C1 segment of cervical spinal cord (tissue), 14 donors: Measurements from ENCODE around the gene SYTL1.
A peak's percentile ranks its signal among the peaks of the same experiment; 100 is the strongest.

Experiments used
- DNase-seq, 14 donors: peaks; one replicate each; lab custom pipeline; 2025; lab: John Stamatoyannopoulos, UW

The SYTL1 gene

GRCh38 chr1:27363766-27364695 is 22.2 kb downstream of the SYTL1 start:
- no peak for DNase-seq

- no peak for DNase-seq
Observed at GRCh38 chr1:27364696-27365371, 23.0 kb downstream of the SYTL1 start.

GRCh38 chr1:27365372-27366112 is 23.7 kb downstream of the SYTL1 start:
- peak; percentile 16 to 86 (median 70) for DNase-seq

GRCh38 chr1:27366113-27366410 is 24.2 kb downstream of the SYTL1 start:
- peak in 10 of 14 donors; percentile 28 to 74 (median 56) for DNase-seq

GRCh38 chr1:27366411-27367159 is 24.8 kb downstream of the SYTL1 start, which contains the start of gene MAP3K6:
TSS of gene MAP3K6 (minus strand) at chr1:27366961. CDS start at chr1:27366597, 364 bp downstream.
- peak in 11 of 14 donors; percentile 17 to 82 (median 49) for DNase-seq

- DNase-seq: no peak
Observed at GRCh38 chr1:27367160-27367650, 25.4 kb downstream of the SYTL1 start.

DNA sequence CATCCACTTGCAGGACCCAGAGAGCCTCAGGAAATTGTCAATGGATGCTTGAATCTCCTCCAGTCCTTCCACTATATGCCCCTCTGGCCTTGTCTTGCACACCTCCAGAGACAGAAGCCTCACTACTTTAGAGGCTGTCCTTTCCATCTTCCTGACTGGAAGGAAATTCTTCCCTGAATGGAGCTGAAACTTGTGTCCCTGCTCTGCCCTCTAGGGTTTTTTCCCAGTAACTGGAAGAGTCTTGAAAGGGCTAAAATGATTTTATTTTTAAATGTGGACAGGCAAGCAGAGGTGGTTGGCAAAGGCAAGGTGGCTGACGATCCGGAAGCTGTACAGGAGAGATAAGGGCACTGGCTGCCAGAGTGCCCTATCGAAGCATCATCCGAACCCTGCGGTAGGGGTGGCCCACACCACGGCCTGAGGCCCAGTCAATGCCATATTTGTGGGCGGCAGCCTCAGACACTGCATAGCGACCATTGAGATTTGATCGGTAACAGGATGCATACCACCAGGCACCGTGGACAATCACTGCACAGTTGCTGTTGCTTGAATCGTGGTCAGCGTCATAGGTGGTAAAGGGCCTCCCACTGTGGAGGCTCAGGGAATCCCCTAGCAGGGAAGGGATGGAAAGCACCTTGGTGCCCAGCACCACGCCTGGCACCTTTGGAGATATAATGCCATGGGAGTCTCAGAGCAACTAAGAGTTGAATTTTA is 27.2 kb downstream of the SYTL1 start:
- no peak for DNase-seq

GRCh38 chr1:27372022-27372807 is 30.4 kb downstream of the SYTL1 start:
- DNase-seq: no peak

GRCh38 chr1:27372808-27373690 is 31.2 kb downstream of the SYTL1 start:
- no peak for DNase-seq

- no peak for DNase-seq
Observed at GRCh38 chr1:27374362-27375086, 32.7 kb downstream of the SYTL1 start, which contains the start of gene FCN3. TSS of gene FCN3 (minus strand) at chr1:27374824. CDS start at chr1:27374818, 6 bp downstream.

DNA sequence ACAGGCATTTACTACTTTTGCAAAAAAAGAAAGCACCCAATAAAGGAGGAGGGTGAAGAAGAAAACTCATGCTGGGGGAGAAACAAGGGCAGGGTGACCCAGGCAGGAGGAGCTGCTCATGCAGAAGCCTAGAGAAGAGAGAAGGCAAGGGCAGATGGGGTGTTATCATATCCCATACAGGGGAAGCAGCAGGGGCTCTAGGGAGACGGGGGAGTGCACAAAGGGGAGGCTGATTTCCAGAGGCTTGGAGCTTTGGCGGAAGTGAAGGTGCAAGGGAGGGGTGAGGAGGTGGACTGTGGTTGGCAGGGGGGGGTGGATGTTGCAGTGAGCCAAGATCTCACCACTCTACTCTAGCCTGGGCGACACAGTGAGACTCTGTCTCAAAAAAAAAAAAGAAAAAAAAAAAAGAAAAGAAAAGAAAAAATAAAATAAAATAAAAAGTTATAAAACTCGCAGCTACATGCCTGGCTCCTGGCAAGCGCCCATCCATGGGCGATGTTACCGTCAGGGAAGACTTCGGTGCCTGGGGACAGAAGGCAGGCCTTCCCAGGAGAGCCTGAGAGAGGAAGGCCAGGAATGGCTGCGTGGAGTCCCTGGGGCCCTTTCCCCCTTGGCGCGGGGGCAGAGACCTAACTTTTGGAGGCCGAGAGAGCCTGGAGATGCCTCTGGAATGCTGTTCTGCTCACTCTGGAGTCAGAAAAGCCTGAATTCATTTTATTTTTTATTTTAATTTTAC is 36.1 kb downstream of the SYTL1 start:
- no peak for DNase-seq

DNA sequence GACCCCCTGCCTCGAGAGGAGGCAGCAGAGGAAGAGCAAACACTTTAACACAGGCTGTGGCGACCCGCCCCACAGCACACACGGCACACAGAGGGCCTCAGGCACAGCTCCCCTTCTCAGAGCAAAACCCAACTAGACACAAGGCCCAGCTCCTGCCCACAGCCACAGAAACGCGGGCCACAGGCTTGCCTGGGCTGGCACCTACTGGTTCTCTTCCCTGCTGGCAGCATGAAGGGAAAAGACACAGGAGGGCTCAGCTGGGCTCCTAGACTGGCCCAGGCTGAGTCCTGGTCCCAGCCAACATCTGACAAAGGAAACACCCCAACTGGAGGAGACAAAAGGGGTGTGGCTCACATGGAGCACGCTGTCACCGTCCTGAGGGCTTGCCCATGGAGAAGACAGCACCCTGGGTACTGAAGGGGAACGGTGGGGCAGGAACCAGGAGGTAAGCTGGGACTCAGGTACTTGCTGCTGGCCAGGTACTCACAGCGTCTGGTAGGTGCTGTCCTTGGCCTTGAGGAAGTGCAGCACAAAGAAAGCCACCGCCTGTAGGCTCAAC is 37.8 kb downstream of the SYTL1 start:
- DNase-seq: no peak

GRCh38 chr1:27380224-27380623 is 38.4 kb downstream of the SYTL1 start:
- DNase-seq: no peak

DNA sequence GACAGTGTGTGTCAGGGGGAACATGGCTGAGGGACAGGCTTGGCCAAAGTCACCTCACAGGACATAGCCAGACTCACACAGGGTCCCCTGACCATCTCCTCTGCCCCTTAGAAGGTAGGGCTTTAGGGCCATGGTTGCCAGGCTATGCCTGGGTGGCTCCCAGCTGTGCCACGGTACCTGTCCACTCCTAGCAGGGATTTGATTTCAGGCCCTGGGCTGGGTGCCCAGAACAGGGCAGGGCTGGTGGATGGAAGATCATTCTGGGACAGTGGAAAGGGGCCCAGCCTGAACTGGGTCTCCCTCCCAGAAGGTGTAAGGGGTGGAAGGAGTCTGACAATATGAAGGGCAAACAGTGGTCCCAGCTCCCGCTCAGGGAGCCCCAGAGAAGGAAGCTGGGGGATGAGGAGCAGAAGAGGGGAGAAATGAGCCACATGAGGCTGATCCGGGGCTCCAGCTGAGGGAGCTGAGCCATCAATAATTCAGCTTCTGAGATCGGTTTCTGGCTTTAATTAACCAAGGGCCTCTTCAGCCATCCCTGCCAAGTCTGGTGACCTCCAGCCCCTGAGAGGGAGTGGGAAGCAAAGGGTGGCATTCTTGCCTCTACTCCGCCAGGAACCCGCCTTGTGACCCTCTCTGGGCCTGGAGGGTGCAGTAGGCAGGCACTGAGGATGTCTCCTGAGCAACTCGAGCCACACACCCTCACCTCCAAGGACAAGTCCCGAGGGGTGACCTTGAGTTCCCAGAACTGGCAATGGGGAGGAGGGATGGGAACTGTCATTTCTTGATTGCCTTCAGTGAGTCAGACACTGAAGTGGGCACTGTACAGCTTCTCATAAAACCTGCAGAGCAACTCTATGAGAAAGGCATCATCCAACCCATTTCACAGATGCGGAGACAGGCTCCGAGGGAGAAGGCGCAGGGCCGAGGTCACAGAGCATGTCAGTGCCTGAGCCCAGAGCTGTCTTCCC is 39.2 kb downstream of the SYTL1 start:
- no peak for DNase-seq

DNA sequence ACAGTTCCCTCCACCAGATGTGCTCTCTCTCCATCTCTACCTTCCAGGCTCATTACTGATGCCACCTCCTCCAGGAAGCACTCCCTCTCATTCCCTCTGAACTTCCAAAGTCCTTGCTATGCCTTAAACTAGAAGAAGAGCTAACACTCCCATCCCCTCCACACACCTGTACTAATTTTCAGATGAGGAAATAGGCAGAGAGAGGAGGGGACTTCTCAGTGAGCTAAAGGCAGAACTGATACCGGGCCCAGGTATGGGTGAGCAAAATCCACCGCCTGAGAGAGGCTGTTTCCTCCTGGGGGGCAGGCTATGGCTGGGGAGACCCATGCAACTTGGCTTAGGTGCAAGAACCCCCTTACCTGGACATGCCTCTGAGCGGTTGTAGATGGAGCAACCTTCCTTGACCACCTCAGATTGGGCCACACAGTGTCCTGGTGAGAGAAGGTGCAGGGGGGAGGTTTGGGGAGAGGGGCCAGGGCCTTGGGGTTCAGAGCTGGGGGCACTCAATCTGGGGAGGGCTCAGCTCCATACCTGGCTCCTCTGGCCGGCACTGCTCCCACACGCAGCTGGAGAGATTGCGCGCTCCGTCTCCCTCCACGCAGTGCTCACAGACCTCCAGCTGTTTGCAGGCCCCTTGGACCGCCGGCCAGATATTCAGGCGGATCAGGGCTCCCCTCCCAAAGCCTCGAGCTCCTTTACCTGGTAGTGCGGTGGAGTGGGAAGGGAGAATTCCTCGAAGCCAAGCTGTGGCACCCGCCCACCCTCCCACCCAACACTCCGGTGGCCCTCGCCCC is 40.3 kb downstream of the SYTL1 start:
- no peak for DNase-seq
